ENCODE data around the gene RANBP10. TPM values are rescaled to one million over a fixed set of nuclear protein-coding genes. Genes with fewer than 3 reads are reported as not detected.

Gene RANBP10
- total and polyA plus RNA-seq, 2 of the 13 experiments (the other 11 are each of a cell fraction or from before 2014, with no cell fraction given) = 9.2 to 22.7 TPM

DNA sequence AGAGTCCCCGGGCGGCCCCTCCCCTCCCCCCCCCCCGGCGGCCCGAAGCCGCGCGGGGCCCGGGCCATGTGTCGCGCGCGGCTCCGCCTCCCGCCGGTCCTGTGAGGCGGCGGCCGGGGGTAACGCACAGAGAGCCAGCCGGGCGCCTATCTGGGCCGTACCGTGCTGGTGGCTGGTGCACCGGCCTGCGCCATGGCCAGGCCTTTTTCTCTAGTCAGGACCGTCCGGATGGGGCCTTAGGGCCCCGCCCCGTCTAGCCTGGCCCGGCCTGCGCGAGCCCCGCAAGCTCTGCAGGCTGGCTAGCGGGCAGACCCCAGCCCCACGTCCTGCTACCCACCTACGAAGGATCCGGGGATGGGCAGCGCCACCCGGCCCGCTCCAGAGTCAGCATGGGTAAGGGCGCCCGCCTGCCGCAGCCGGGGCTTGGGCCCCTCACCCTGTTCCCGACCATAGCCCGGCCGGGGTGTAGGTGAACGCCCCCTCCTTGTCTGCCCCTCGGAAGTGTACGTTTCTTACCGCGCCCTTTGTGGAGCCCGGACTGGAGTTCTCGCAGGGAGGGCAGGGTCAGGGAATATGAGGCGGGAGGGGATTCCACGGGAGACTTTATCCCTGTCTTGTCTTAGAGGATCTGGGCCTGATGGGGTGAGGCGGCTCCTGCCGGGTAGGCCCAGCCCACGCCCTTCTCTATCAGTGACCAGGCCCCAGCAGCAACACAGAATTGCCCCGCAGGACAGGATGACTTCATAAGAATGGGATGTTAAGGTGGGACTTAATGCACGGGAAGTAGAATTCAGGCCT is 40.9 kb upstream of the RANBP10 start, which contains the start of gene CENPT (continued):
- TF ChIP-seq, protein P1, sequence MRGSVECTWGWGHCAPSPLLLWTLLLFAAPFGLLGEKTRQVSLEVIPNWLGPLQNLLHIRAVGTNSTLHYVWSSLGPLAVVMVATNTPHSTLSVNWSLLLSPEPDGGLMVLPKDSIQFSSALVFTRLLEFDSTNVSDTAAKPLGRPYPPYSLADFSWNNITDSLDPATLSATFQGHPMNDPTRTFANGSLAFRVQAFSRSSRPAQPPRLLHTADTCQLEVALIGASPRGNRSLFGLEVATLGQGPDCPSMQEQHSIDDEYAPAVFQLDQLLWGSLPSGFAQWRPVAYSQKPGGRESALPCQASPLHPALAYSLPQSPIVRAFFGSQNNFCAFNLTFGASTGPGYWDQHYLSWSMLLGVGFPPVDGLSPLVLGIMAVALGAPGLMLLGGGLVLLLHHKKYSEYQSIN (CRISPR knock-in tag; IDR thresholded peaks at IDR 0.05; ENCODE audit: borderline replicate concordance) = no peak
- TF ChIP-seq SRSF9 (IDR thresholded peaks at IDR 0.05; ENCODE audit: borderline replicate concordance, insufficient read depth, low read depth, low read length, poor library complexity, severe bottlenecking) = no peak
- TF ChIP-seq WIZ (CRISPR knock-in tag; IDR thresholded peaks at IDR 0.05) = no peak
- TF ChIP-seq HOXA5 (CRISPR knock-in tag; IDR thresholded peaks at IDR 0.05) = no peak
- TF ChIP-seq, protein P2, sequence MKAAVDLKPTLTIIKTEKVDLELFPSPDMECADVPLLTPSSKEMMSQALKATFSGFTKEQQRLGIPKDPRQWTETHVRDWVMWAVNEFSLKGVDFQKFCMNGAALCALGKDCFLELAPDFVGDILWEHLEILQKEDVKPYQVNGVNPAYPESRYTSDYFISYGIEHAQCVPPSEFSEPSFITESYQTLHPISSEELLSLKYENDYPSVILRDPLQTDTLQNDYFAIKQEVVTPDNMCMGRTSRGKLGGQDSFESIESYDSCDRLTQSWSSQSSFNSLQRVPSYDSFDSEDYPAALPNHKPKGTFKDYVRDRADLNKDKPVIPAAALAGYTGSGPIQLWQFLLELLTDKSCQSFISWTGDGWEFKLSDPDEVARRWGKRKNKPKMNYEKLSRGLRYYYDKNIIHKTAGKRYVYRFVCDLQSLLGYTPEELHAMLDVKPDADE (CRISPR knock-in tag; IDR thresholded peaks at IDR 0.05) = no peak
- TF ChIP-seq CHD2 (IDR thresholded peaks at IDR 0.05; ENCODE audit: low read depth, low read length) = no peak
- TF ChIP-seq, protein P3, sequence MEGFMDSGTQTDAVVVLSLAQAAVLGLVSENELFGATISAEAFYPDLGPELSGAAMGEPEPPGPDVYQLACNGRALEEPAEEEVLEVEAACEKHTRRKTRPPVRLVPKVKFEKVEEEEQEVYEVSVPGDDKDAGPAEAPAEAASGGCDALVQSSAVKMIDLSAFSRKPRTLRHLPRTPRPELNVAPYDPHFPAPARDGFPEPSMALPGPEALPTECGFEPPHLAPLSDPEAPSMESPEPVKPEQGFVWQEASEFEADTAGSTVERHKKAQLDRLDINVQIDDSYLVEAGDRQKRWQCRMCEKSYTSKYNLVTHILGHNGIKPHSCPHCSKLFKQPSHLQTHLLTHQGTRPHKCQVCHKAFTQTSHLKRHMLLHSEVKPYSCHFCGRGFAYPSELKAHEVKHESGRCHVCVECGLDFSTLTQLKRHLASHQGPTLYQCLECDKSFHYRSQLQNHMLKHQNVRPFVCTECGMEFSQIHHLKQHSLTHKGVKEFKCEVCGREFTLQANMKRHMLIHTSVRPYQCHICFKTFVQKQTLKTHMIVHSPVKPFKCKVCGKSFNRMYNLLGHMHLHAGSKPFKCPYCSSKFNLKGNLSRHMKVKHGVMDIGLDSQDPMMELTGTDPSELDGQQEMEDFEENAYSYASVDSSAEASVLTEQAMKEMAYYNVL (CRISPR knock-in tag; IDR thresholded peaks at IDR 0.05; ENCODE audit: borderline replicate concordance) = peak; percentile 67; the same call in 1 of the 2 replicates
- TF ChIP-seq ZNF607 (CRISPR knock-in tag; IDR thresholded peaks at IDR 0.05; ENCODE audit: borderline replicate concordance) = no peak
- TF ChIP-seq ZFP90 (CRISPR knock-in tag; IDR thresholded peaks at IDR 0.05; ENCODE audit: borderline replicate concordance) = no peak
- TF ChIP-seq RFXAP (CRISPR knock-in tag; IDR thresholded peaks at IDR 0.05; ENCODE audit: borderline replicate concordance) = no peak
- TF ChIP-seq ARNT (IDR thresholded peaks at IDR 0.05) = no peak
- TF ChIP-seq NR2F2 (IDR thresholded peaks at IDR 0.05; ENCODE audit: borderline replicate concordance, low read depth) = no peak
- no peak for TF ChIP-seq HMGA1 (CRISPR knock-in tag; conservative IDR thresholded peaks at IDR 0.05)
- no peak for TF ChIP-seq GABPB1 (CRISPR knock-in tag; IDR thresholded peaks at IDR 0.05)
- TF ChIP-seq CCAR2 (optimal IDR thresholded peaks at IDR 0.05; ENCODE audit: low read depth, low read length) = no peak
- no peak for TF ChIP-seq EHMT2 (IDR thresholded peaks at IDR 0.05; ENCODE audit: borderline replicate concordance, low read depth, low read length)
- TF ChIP-seq TBX3 (IDR thresholded peaks at IDR 0.05; ENCODE audit: borderline replicate concordance) = no peak
- TF ChIP-seq RBM39 (IDR thresholded peaks at IDR 0.05; ENCODE audit: low read depth, low read length, poor library complexity, severe bottlenecking) = no peak
- 0 out of 2 replicates have a peak, but pooled peaks have one; percentile 40 for TF ChIP-seq HNRNPL (IDR thresholded peaks at IDR 0.05; ENCODE audit: low read depth, low read length)
- no peak for TF ChIP-seq ESRRA (CRISPR knock-in tag; IDR thresholded peaks at IDR 0.05; ENCODE audit: low read depth)
- TF ChIP-seq ZSCAN30 (CRISPR knock-in tag; IDR thresholded peaks at IDR 0.05) = no peak
- 0 out of 2 replicates have a peak, but pooled peaks have one; percentile 42 for TF ChIP-seq HMG20B (CRISPR knock-in tag; conservative IDR thresholded peaks at IDR 0.05)
- TF ChIP-seq ZNF101 (CRISPR knock-in tag; IDR thresholded peaks at IDR 0.05; ENCODE audit: borderline replicate concordance, low read depth) = no peak

Data from HepG2 (cell line).